GM19463 (cell line): Measurements from ENCODE around the gene GFRA1.
"Not testable (repeated sequence)": the region's sequence is repeated elsewhere in the genome, so short reads cannot be mapped to it uniquely, and the experiment has no call there.

Experiments
- ATAC-seq: cut with Tn5 transposase; IDR thresholded peaks from one replicate; pipeline ENCODE4 v1.9.1; 2021; ENCODE audit warnings: mild to moderate bottlenecking, moderate library complexity; ENCODE audit not compliant: unreplicated experiment

GFRA1 gene

DNA sequence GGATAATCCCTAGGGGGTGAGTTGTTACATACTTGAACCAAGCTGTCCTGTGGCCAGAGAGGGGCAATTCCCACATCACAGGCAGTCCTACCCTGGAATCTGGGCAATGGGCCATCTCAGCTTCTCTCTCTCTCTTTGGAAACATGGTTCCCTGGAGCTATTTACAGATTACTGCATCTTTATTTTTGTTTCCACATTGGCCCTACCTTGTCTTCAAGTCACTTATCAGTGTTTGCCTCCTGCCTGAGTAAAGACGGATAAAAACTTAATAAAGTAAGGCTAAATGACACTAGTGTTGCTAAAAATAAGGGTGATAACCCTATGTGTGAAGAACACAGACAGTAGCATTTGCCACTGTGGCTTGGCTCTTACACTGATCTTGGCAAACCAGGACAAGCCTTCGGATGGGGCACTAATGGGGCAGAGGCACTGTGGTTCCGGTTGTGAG lies 228.2 kb downstream of the GFRA1 start:
- no peak for ATAC-seq

DNA sequence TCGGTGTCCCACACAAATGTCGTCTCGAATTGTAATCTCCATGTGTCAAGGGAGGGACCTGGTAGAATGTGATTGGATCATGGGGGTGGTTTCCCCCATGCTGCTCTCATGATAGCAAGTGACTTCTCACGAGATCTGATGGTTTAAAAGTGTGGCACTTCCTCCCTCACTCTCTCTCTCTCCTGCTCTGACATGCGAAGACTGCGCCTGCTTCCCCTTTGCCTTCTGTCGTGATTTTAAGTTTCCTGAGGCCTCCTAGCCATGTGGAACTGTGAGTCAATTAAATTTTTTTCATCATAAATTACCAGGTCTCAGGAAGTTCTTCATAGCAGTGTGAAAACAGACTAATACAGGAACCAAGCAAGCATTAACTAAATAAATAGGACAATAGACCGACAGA lies 229.1 kb downstream of the GFRA1 start:
- no peak for ATAC-seq

DNA sequence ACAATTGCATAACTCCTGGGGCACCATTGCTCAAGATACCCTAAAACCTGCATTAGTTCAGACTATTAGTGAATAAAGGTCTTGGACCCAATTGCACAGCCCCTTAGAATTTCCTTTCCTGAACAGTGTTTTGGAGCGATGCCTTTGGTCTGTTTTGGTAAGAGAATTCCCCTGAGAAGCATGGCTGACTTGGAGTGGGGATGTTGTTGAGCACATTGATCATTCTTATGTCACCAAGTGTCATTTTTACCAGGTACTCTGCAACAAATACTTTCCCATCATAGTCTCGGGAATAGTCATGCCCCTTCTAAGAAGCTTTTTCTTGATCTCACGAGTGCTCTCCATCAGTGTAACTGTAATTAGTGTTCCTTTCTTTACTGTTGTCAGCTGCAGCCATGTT lies 229.7 kb downstream of the GFRA1 start:
- ATAC-seq: no peak

DNA sequence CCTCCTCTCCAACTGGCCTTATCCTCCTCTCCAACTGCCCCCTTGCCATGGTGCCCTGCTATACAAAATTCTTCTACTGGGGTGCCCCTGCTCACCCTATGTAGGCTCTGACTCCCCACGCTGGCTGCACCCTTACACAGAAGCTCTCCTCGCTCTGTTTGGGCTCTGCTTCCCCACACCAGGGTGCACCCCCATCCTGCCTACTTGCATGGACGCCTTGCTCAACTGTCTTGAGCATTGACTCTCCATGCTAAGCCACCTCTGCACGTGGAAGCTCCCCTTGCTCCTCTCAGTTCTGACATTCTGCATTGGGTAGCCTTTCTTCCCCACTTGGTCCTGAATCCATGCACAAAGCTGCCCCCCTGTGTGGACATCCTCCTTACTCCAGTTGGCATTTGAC lies 231.1 kb downstream of the GFRA1 start:
- ATAC-seq: no peak

DNA sequence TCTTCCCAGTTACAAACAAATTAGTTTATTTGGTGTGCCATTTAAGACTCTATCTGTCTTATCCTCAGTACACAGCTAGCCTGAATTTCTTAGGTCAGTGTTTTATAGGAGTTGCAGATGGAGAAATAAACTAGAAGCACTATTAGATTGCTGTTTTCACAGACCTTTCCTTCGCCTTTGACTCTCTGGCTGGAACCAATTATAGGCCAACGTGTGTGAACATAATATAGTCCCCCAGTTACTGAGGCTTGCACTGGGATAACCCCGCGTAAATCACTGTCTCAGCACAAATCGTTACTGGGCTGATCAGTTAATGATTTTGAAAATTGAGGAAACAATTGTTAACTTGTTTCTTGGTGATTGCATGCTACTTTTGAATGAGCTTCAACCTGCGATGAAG lies 233.4 kb downstream of the GFRA1 start:
- no peak for ATAC-seq

DNA sequence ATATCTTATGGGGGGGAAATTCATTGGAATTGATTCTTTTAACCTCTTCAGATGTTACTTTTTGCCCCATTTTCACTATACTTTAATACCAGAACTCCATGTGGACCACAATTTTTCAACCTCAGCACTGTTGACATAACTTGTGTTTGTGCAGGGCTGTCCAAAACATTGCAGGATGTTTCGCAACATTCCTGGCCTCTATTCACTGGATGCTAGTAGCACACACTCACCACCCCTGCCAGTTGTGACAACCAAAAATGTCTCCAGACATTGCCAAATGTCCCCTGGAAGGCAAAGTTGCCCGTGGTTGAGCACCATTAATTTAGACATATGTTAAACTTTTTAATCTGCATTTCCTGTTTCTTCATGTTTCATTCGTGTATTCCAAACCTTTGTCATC lies 234.7 kb downstream of the GFRA1 start:
- ATAC-seq: no peak

DNA sequence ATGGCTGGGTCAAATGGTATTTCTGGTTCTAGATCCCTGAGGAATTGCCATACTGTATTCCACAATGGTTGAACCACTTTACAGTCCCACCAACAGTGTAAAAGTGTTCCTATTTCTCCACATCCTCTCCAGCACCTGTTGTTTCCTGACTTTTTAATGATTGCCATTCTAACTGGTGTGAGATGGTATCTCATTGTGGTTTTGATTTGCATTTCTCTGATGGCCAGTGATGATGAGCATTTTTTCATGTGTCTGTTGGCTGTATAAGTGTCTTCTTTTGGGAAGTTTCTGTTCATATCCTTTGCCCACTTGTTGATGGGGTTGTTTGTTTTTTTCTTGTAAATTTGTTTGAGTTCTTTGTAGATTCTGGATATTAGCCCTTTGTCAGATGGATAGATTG lies 237.6 kb downstream of the GFRA1 start:
- ATAC-seq: not testable (repeated sequence)

DNA sequence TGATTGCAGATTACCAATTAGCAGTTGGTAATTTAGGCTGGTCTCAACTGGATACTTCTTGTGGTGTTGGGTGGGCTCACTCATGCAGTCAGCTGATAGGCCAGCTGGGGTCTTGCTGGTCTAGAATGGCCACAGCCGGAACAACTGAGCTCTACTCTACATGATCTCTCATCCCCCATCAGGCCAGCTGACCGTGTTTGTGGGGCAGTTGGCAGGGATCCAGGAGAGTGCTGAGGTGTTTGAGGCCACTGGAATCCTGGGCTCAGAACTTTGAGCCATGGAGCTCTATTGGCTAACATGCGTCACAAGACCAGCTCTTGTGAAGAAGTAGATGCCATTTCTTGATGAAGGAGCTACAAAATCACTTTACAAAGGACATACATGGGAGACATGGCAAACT lies 242.4 kb downstream of the GFRA1 start:
- no peak for ATAC-seq

DNA sequence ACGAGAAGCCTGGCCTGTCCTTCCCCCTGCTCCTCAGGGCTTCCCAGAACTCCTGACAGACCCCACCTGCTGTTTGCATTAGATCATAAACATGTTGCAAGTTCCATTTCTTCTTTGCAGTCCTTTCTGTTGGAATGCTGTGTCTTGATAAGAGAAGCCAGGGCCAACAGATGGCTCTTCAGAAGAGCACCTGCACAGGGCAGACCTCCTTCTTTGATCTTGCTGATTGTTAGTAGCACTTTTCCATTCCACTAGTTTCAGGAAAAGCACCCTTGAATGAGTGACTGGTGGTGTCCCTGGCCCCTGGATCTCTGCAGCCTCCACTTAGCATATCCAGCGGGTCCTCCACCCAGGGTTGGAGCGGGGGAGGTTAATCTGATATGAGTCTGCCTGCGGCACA lies 243.2 kb downstream of the GFRA1 start:
- ATAC-seq: no peak

DNA sequence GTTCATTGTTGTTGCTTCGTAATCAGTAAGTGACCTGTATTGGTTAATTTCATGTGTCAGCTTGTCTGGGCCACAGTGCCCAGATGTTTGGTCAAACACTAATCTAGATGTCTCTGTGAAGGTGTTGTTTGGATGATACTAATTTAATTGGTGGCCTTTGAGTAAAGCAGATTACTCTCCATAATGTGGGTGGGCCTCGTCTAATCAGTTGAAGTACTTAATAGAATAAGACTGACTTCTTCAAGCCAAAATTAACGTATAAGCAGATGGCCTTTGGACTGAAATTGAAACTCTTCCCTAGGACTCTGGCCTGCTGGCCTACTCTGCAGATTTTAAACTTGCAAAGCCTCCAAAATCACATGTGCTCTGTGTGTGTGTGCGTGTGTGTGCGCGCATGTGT lies 245.7 kb downstream of the GFRA1 start:
- ATAC-seq: no peak

DNA sequence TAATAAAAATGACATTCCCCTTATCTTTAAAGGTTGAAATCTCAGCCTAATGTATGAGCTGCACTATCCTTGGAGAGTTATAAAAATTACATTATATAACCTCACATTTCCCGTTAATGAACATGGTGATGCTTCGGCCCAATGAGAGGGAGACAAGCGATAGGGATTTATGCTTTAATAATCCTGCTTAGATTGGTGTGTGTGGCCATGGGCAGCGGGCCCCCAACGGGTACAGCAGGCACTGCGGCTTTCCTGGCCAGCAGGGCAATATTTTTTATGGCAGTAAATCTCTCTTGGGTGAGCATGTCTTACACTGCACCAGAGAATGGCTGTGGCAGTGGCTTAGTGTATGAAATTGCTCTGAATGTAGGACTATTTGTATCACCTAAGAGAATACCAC lies 246.3 kb downstream of the GFRA1 start:
- no peak for ATAC-seq

DNA sequence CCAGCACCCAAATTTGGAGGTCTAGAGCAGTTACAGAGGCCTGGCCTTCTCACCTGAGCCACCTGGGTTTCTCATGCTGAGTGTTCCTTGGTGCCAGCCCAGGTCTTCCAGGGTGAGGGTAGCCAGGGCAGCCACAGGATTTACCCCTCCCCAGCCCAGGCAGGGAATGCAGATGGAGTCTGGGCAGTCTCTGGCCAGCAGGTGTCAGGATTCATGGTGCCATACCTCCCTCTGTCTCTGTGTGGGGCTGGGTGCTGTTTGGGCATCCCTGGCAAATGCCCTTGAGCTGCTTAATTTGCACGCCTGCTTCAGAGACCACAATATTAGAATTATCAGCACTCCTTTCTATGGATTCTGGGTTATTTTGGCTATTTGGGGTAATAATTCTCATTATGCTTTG lies 246.7 kb downstream of the GFRA1 start:
- ATAC-seq: no peak

DNA sequence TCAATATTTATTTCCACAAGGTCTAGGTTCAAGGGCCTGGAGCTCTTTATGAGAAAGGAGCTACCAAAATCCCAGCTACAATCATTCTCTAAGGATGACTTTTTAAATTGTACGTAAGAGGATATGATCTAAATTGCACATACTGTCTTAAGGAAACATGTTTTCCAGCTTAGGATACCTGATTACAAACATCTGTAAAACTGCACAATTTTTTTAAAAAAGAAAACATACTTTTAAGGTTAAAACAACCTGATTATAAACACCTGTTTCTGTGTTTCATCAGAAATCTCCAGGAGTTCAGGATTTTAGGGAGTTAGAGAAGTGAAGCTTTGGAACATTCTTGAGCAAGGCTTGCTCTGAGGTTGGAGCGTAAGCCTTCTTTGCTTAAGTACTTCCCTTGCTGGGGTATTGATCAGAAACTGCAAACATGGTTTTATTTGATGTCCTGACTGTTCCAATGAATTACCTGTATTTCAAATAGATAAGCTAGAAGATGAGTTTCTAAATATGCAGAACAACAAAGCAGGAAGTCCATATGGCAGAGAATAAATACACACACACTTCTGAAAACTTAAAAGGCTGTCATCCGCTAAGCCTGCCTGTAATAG lies 248.6 kb downstream of the GFRA1 start:
- ATAC-seq: no peak

DNA sequence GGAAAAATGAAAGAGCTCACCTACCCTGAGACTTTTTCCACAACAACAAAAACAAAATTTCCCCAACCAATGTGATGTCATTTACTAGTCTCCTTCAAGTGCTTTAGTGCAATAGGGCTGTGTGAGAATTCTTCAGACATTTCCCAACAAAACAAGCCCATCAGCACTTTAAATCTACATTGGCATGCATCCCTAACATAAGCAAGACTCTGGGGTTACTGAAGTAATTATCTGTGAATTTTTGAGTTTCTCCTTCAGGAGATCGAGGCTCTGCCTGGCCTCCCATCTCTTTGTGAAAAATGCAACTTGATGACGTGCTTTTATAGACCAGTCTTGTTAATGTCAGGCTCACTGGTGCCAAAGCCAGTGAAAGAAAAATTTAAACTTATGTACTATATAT lies 255.6 kb downstream of the GFRA1 start:
- ATAC-seq: no peak

DNA sequence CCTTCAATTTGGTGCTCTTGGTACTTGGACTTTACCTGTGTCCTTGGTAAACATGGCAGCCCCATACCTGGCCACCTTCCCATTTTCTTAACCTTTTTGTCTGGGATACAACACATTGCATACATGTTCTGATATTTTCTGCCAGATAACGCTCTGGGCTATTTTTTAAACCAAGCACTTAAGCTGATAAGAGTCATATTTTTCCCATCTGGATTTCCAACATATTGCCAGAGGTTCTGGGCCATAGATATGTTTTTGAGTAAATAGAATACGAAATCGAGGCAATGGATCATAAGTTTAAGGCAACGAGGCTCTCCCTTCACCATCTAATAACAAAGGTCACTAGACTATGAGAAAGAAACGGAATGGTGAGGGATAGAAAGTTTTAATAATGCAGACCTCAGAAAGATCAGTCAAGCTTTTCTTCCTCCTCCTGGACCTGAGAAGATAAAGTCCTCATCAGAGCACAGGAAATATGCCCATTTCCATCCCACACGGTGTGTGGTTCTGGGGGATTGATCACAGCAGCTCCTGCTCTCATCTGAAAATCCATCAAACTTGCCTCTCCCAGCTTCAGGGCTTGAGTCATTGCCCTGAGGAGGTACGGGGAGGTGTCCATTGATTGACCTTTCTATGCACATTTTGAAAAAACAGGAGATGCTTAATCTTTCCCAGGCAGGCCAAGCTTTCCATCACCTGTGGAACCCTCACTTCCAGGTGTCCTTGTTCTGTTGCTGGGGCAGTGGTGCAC lies 257.2 kb downstream of the GFRA1 start:
- no peak for ATAC-seq

DNA sequence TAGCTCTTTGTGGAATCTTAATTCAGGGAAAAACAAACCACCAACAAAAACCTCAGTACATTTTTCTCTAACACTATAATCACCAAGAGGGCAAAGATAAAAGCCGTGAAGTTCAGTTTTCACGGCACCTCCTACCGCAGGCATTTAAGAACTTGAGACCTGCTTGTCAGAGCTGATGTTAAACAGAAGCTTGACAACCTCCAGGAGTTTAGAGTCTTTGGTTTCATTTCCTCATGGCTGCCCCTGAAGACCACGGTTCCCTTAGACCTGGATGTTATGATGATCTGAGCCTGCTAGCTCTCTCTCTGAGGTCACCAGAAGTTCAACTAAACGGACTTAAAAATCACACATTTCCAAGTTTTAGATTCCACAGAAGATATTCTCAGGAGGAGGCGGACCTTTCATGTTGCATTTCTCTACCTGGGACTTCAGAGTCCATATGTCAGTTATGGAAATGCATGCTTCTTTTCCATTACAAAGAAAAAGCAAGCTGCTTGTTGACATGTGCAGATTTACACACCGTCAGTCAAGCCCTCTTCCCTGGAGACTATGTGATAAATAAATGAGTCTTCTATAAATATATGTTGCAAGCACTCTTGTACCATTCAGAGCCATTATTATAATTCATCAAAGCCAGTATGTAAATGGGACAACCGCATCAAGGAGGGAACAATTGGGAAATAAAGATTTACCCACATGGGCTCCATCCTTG lies 258.0 kb downstream of the GFRA1 start:
- no peak for ATAC-seq

DNA sequence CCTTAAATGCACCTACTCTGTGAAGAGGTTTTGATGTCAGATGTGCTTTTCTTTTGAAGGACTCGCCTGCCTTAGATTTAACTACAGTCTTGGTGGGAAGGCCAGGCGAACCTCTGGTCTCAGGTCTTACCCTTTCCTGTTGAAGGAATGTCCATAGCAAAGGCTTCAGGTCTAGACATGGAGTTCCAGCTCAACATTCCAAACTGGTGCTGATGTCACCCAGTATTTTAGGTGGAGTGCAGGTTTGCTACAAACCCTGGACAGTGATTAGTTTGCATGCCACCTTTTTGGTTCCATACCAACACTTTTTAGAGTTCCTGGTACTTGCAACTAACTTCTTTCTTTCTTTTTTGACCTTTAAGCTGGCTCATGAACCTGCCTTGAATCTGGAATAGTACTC lies 258.7 kb downstream of the GFRA1 start:
- no peak for ATAC-seq

DNA sequence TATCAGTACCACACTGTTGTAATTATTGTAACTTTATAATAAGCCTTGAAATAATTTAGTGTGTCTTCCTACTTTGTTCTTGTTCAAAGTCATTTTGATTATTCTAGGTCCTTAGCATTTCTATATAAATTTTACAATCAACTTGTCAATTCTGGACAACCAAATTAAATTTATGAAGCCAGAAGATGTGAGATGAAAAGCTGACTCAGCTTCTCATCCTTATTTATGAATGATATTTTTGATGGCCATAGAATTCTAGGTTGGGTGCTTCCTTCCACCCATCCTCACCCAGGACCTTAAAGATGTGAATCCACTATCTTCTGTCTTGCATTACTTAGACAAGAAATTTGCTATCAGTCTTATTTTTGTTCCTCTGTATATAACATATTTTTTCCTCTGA lies 261.1 kb downstream of the GFRA1 start:
- no peak for ATAC-seq

DNA sequence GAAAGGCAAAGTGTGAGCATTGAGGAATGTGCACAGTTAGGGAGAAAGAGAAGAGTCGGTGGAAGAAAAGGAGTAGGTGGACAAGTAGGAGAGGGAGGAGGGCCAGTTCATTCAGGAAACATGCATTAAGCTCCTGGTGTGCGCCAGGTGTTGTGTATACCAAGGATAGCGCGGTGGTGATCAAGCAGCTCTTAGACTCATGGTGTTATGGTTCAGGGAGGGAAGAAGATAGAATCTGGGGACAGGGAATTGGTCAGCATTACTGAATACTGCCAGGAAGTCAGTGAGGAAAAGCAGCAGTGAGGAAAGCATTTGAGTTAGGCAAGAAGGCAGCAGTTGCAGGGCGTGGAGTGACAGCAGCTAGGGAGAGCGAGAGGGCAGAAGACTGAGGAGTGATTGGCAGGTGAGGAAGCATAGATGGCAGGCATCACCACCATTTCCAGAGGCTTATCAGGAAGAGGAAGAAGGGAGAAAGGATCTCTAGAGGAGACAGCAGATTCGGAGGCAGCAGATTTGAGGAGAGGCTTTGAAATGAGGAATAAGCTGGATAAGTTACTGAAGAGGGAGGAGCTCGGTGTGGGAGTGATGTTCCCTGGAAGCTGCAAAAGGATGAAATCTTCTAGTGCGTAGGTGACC lies 265.6 kb downstream of the GFRA1 start:
- ATAC-seq: no peak
